ENCODE measurements around the gene IL9R.

GRCh38 chrX:155956649-155957048 is 40.8 kb upstream of the IL9R start:
- TF ChIP-seq, protein P1, sequence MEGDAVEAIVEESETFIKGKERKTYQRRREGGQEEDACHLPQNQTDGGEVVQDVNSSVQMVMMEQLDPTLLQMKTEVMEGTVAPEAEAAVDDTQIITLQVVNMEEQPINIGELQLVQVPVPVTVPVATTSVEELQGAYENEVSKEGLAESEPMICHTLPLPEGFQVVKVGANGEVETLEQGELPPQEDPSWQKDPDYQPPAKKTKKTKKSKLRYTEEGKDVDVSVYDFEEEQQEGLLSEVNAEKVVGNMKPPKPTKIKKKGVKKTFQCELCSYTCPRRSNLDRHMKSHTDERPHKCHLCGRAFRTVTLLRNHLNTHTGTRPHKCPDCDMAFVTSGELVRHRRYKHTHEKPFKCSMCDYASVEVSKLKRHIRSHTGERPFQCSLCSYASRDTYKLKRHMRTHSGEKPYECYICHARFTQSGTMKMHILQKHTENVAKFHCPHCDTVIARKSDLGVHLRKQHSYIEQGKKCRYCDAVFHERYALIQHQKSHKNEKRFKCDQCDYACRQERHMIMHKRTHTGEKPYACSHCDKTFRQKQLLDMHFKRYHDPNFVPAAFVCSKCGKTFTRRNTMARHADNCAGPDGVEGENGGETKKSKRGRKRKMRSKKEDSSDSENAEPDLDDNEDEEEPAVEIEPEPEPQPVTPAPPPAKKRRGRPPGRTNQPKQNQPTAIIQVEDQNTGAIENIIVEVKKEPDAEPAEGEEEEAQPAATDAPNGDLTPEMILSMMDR (IDR thresholded peaks at IDR 0.05): no peak
- no peak for TF ChIP-seq POLR2A (IDR thresholded peaks at IDR 0.05)
